UCSD-AML1 (cell line): ENCODE measurements around the gene PLA2G2D.

ENCODE experiments used
- DNase-seq: peaks from one replicate; lab custom pipeline; 2025; ENCODE audit not compliant: unreplicated experiment; lab: John Stamatoyannopoulos, UW

The PLA2G2D gene

GRCh38 chr1:20115479-20115878 is 3.9 kb downstream of the PLA2G2D start:
- DNase-seq: no peak

- DNase-seq: no peak
These were observed 5.2 kb downstream of the PLA2G2D start for GRCh38 chr1:20114021-20114648.

- no peak for DNase-seq
These were observed 6.9 kb downstream of the PLA2G2D start for GRCh38 chr1:20112279-20113000.

GRCh38 chr1:20111452-20111851 is 7.9 kb downstream of the PLA2G2D start:
- no peak for DNase-seq

- no peak for DNase-seq
These were observed 8.7 kb downstream of the PLA2G2D start for GRCh38 chr1:20110679-20111078.

GRCh38 chr1:20109223-20109856 is 10.0 kb downstream of the PLA2G2D start:
- no peak for DNase-seq

- DNase-seq: no peak
These were observed 10.8 kb downstream of the PLA2G2D start for GRCh38 chr1:20108366-20109123.

GRCh38 chr1:20107796-20108195 is 11.5 kb downstream of the PLA2G2D start:
- no peak for DNase-seq

GRCh38 chr1:20107351-20107750 is 12.0 kb downstream of the PLA2G2D start:
- no peak for DNase-seq

GRCh38 chr1:20105856-20106255 is 13.5 kb downstream of the PLA2G2D start:
- no peak for DNase-seq

GRCh38 chr1:20102875-20103274 is 16.5 kb downstream of the PLA2G2D start:
- no peak for DNase-seq

- peak; percentile 50 for DNase-seq
These were observed 18.5 kb downstream of the PLA2G2D start for GRCh38 chr1:20100632-20101355.

- no peak for DNase-seq
These were observed 19.8 kb downstream of the PLA2G2D start for GRCh38 chr1:20099533-20099932.

- no peak for DNase-seq
These were observed 22.4 kb downstream of the PLA2G2D start for GRCh38 chr1:20096840-20097447.

GRCh38 chr1:20095564-20096434 is 23.5 kb downstream of the PLA2G2D start:
- no peak for DNase-seq

GRCh38 chr1:20093940-20094391 is 25.4 kb downstream of the PLA2G2D start:
- no peak for DNase-seq

- DNase-seq: no peak
These were observed 26.0 kb downstream of the PLA2G2D start for GRCh38 chr1:20093303-20093702.

GRCh38 chr1:20090641-20091040 is 28.7 kb downstream of the PLA2G2D start:
- DNase-seq: no peak

GRCh38 chr1:20090119-20090518 is 29.2 kb downstream of the PLA2G2D start:
- DNase-seq: no peak
